Measurements from ENCODE around the gene LGMN. TPM values are rescaled to one million over a fixed set of nuclear protein-coding genes. Genes with fewer than 3 reads are reported as not detected.
"Not testable (repeated sequence)": the region's sequence is repeated elsewhere in the genome, so short reads cannot be mapped to it uniquely, and the experiment has no call there.

The LGMN gene
- total RNA-seq, 1 experiment from 2014 or later, result 94.2 TPM

GRCh38 chr14:92783813-92784431 is 35.5 kb upstream of the LGMN start:
- POLR2A ChIA-PET, result no interaction called here
- peak in 1 of 2 experiments; percentile 58 for DNase-seq

GRCh38 chr14:92781350-92781749 is 32.9 kb upstream of the LGMN start:
- Mint-ChIP-seq H3K4me1 (ENCODE audit: low read depth, unreplicated experiment) (no peaks in the 10 kb centered on the region), H3K36me3 (ENCODE audit: insufficient read depth, unreplicated experiment) (no peaks in the 10 kb centered on the region), H3K4me3 (ENCODE audit: unreplicated experiment) (no peak overlapping the region), H3K27ac (ENCODE audit: unreplicated experiment) (no peak overlapping the region), H3K9me3 (ENCODE audit: unreplicated experiment) (no peaks in the 10 kb centered on the region), H3K27me3 (ENCODE audit: insufficient read depth, unreplicated experiment) (no peaks in the 10 kb centered on the region)
- no peak for TF ChIP-seq CTCF (IDR thresholded peaks at IDR 0.05; ENCODE audit: insufficient read depth in 1 of 2, low read depth in 1 of 2, low read length in 1 of 2, severe bottlenecking in 1 of 2, unreplicated experiment in 1 of 2)
- H3K9me3 ChIP-seq, result no peaks in the 10 kb centered on the region
- ChIA-PET CTCF (no interaction called here), POLR2A (no interaction called here)
- BruUV-seq (replicated peaks), result no TSS peak
- H3K27me3 ChIP-seq (replicated peaks; ENCODE audit: control insufficient read depth, insufficient read depth, low read length), result no peaks in the 10 kb centered on the region
- intact Hi-C loops (cut with micrococcal nuclease; ENCODE audit: unreplicated experiment), result loop anchor here (5.0 kb wide), 1 partner anchor 194 kb away; no protein-coding TSS in a partner anchor
- H3K4me3 ChIP-seq (ENCODE audit: low read depth, low read length), result no peak overlapping the region
- no peaks in the 10 kb centered on the region for H3K36me3 ChIP-seq (ENCODE audit: control insufficient read depth, insufficient read depth, low read length)
- H3K4me1 ChIP-seq, result no peaks in the 10 kb centered on the region
- DNase-seq, result no peak

More at GRCh38 chr14:92783813-92784431, 35.5 kb upstream of the LGMN start:
- Mint-ChIP-seq H3K4me3 (ENCODE audit: unreplicated experiment) (no peak overlapping the region), H3K9me3 (ENCODE audit: unreplicated experiment) (peaks cover 6% of the 10 kb centered on the region), H3K36me3 (ENCODE audit: insufficient read depth, unreplicated experiment) (no peaks in the 10 kb centered on the region), H3K4me1 (ENCODE audit: low read depth, unreplicated experiment) (no peaks in the 10 kb centered on the region), H3K27me3 (ENCODE audit: insufficient read depth, unreplicated experiment) (no peaks in the 10 kb centered on the region), H3K27ac (ENCODE audit: unreplicated experiment) (no peak overlapping the region)
- no TSS peak for BruUV-seq (replicated peaks)
- Histone ChIP-seq H3K27me3 (replicated peaks; ENCODE audit: control insufficient read depth, insufficient read depth, low read length) (no peaks in the 10 kb centered on the region), H3K9me3 (0 out of 2 replicates have a peak, but pooled peaks cover 4% of the 10 kb centered on the region), H3K4me3 (ENCODE audit: low read depth, low read length) (no peak overlapping the region), H3K36me3 (ENCODE audit: control insufficient read depth, insufficient read depth, low read length) (no peaks in the 10 kb centered on the region), H3K4me1 (no peaks in the 10 kb centered on the region)
- intact Hi-C loops (cut with micrococcal nuclease; ENCODE audit: unreplicated experiment), result loop anchor here (1.0 to 5.0 kb wide), 4 partner anchors 38 to 197 kb away; no protein-coding TSS in a partner anchor
- CTCF ChIA-PET, result interaction anchor here (0.6 to 1.0 kb wide), 4 partner anchors 58 to 195 kb away, joined by 3 read pairs; no protein-coding TSS in a partner anchor
- TF ChIP-seq CTCF (IDR thresholded peaks at IDR 0.05; ENCODE audit: insufficient read depth in 1 of 2, low read depth in 1 of 2, low read length in 1 of 2, severe bottlenecking in 1 of 2, unreplicated experiment in 1 of 2), result peak; percentile 44 to 54

- ChIA-PET POLR2A (interaction anchor here (0.6 to 0.7 kb wide), 2 partner anchors 10 to 32 kb away, joined by 3 to 14 read pairs; partner anchors contain the start of gene LGMN), CTCF (no interaction called here)
- H3K4me3 Mint-ChIP-seq (ENCODE audit: unreplicated experiment), result no peak overlapping the region
- no peaks in the 10 kb centered on the region for H3K4me1 Mint-ChIP-seq (ENCODE audit: low read depth, unreplicated experiment)
- H3K27me3 Mint-ChIP-seq (ENCODE audit: insufficient read depth, unreplicated experiment), result no peaks in the 10 kb centered on the region
- TF ChIP-seq CTCF (IDR thresholded peaks at IDR 0.05; ENCODE audit: insufficient read depth in 1 of 2, low read depth in 1 of 2, low read length in 1 of 2, severe bottlenecking in 1 of 2, unreplicated experiment in 1 of 2), result no peak
- H3K27ac Mint-ChIP-seq (ENCODE audit: unreplicated experiment), result no peak overlapping the region
- H3K9me3 ChIP-seq, result no peaks in the 10 kb centered on the region
- intact Hi-C loops (cut with micrococcal nuclease; ENCODE audit: unreplicated experiment), result loop anchor here (5.0 kb wide), 1 partner anchor 193 kb away; no protein-coding TSS in a partner anchor
- no peaks in the 10 kb centered on the region for H3K27me3 ChIP-seq (replicated peaks; ENCODE audit: control insufficient read depth, insufficient read depth, low read length)
- DNase-seq, result no peak
- no TSS peak for BruUV-seq (replicated peaks)
- no peaks in the 10 kb centered on the region for H3K9me3 Mint-ChIP-seq (ENCODE audit: unreplicated experiment)
- no peaks in the 10 kb centered on the region for H3K36me3 ChIP-seq (ENCODE audit: control insufficient read depth, insufficient read depth, low read length)
- no peaks in the 10 kb centered on the region for H3K4me1 ChIP-seq
- no peaks in the 10 kb centered on the region for H3K36me3 Mint-ChIP-seq (ENCODE audit: insufficient read depth, unreplicated experiment)
- no peak overlapping the region for H3K4me3 ChIP-seq (ENCODE audit: low read depth, low read length)
Measured at GRCh38 chr14:92780444-92781232, 32.2 kb upstream of the LGMN start.

- H3K36me3 Mint-ChIP-seq (ENCODE audit: insufficient read depth, unreplicated experiment); BruUV-seq (replicated peaks); POLR2A ChIA-PET; H3K27me3 ChIP-seq (replicated peaks; ENCODE audit: control insufficient read depth, insufficient read depth, low read length); H3K27ac Mint-ChIP-seq (ENCODE audit: unreplicated experiment); CTCF ChIA-PET; H3K4me1 Mint-ChIP-seq (ENCODE audit: low read depth, unreplicated experiment); H3K9me3 Mint-ChIP-seq (ENCODE audit: unreplicated experiment); H3K4me3 Mint-ChIP-seq (ENCODE audit: unreplicated experiment); H3K4me3 ChIP-seq (ENCODE audit: low read depth, low read length); H3K36me3 ChIP-seq (ENCODE audit: control insufficient read depth, insufficient read depth, low read length); H3K27me3 Mint-ChIP-seq (ENCODE audit: insufficient read depth, unreplicated experiment); H3K9me3 ChIP-seq; H3K4me1 ChIP-seq; intact Hi-C loops (cut with micrococcal nuclease; ENCODE audit: unreplicated experiment): not testable (repeated sequence)
- DNase-seq, result peak in 1 of 2 experiments; percentile 17
Measured at GRCh38 chr14:92778868-92779565, 30.6 kb upstream of the LGMN start.

Data from Caco-2 (cell line).